Central memory CD8-positive, alpha-beta T cell (primary cell): Measurements from ENCODE around the gene TRIM47.

Experiments
- ATAC-seq: fragments of 150-1000 bp; cut with Tn5 transposase; replicated peaks from 2 replicates; pipeline ENCODE4 v1.10.0; 2022; ENCODE audit warnings: mild to moderate bottlenecking, moderate FRiP score, moderate number of reproducible peaks; ENCODE audit not compliant: poor library complexity, severe bottlenecking; ENCODE audit errors: extremely low read depth
- DNase-seq, 2 donors: peaks; one replicate each; pipeline ENCODE4 v3.0.0; 2021; ENCODE audit warnings: low spot score in 2 of 2
- H3K27ac Mint-ChIP-seq: one replicate; pipeline ENCODE4 v1.8.0; 2022; ENCODE audit warnings: low read depth, mild to moderate bottlenecking, moderate library complexity, mixed read lengths
- H3K27me3 Mint-ChIP-seq: one replicate; pipeline ENCODE4 v1.8.0; 2022; ENCODE audit warnings: mixed read lengths
- H3K36me3 Mint-ChIP-seq: one replicate; pipeline ENCODE4 v1.8.0; 2022; ENCODE audit warnings: mild to moderate bottlenecking, moderate library complexity, mixed read lengths; ENCODE audit not compliant: insufficient read depth
- H3K4me1 Mint-ChIP-seq: one replicate; pipeline ENCODE4 v1.8.0; 2022; ENCODE audit warnings: mixed read lengths
- H3K4me3 Mint-ChIP-seq: one replicate; pipeline ENCODE4 v1.8.0; 2022; ENCODE audit warnings: mild to moderate bottlenecking, moderate library complexity, mixed read lengths
- H3K9me3 Mint-ChIP-seq: one replicate; pipeline ENCODE4 v1.8.0; 2022; ENCODE audit warnings: mixed read lengths

TRIM47 gene

GRCh38 chr17:75901727-75902126, 23.3 kb upstream of the TRIM47 start:
- H3K36me3 Mint-ChIP-seq = peaks cover 32% of the 10 kb centered on the region
- no peak overlapping the region for H3K27ac Mint-ChIP-seq
- H3K4me1 Mint-ChIP-seq = peaks cover 25% of the 10 kb centered on the region

GRCh38 chr17:75900691-75901533, 22.5 kb upstream of the TRIM47 start:
- Mint-ChIP-seq H3K27me3 (no peaks in the 10 kb centered on the region), H3K36me3 (peaks cover 30% of the 10 kb centered on the region), H3K4me1 (peaks cover 27% of the 10 kb centered on the region), H3K9me3 (no peaks in the 10 kb centered on the region), H3K27ac (no peak overlapping the region), H3K4me3 (no peak overlapping the region)
- ATAC-seq = no peak
- DNase-seq = no peak

More at GRCh38 chr17:75901727-75902126, 23.3 kb upstream of the TRIM47 start:
- ATAC-seq = no peak
- H3K27me3 Mint-ChIP-seq = no peaks in the 10 kb centered on the region
- H3K4me3 Mint-ChIP-seq = no peak overlapping the region
- H3K9me3 Mint-ChIP-seq = no peaks in the 10 kb centered on the region
- no peak for DNase-seq

- H3K9me3 Mint-ChIP-seq = no peaks in the 10 kb centered on the region
- no peaks in the 10 kb centered on the region for H3K27me3 Mint-ChIP-seq
- no peak for ATAC-seq
- H3K36me3 Mint-ChIP-seq = peaks cover 31% of the 10 kb centered on the region
- H3K27ac Mint-ChIP-seq = no peak overlapping the region
- H3K4me1 Mint-ChIP-seq = peaks cover 37% of the 10 kb centered on the region
- DNase-seq = no peak
- no peak overlapping the region for H3K4me3 Mint-ChIP-seq
Measured at GRCh38 chr17:75899767-75900468, 21.5 kb upstream of the TRIM47 start.

GRCh38 chr17:75899353-75899752, 21.0 kb upstream of the TRIM47 start:
- ATAC-seq = no peak
- Mint-ChIP-seq H3K4me3 (no peak overlapping the region), H3K27me3 (no peaks in the 10 kb centered on the region), H3K27ac (no peak overlapping the region), H3K4me1 (peaks cover 35% of the 10 kb centered on the region), H3K9me3 (no peaks in the 10 kb centered on the region), H3K36me3 (peaks cover 27% of the 10 kb centered on the region)
- DNase-seq = no peak

GRCh38 chr17:75898791-75899190, 20.4 kb upstream of the TRIM47 start:
- Mint-ChIP-seq H3K27me3 (no peaks in the 10 kb centered on the region), H3K4me1 (peaks cover 35% of the 10 kb centered on the region), H3K27ac (no peak overlapping the region), H3K36me3 (peaks cover 26% of the 10 kb centered on the region), H3K4me3 (peak overlapping the region; percentile 82), H3K9me3 (no peaks in the 10 kb centered on the region)
- no peak for DNase-seq
- no peak for ATAC-seq

GRCh38 chr17:75898065-75898464, 19.7 kb upstream of the TRIM47 start:
- H3K4me3 Mint-ChIP-seq = peak overlapping the region; percentile 82
- no peak for ATAC-seq
- no peaks in the 10 kb centered on the region for H3K27me3 Mint-ChIP-seq
- no peaks in the 10 kb centered on the region for H3K9me3 Mint-ChIP-seq
- peaks cover 38% of the 10 kb centered on the region for H3K4me1 Mint-ChIP-seq
- H3K27ac Mint-ChIP-seq = peak overlapping the region; percentile 41
- no peak for DNase-seq
- H3K36me3 Mint-ChIP-seq = peaks cover 24% of the 10 kb centered on the region

- DNase-seq (no peak), ATAC-seq (no peak)
- H3K27me3 Mint-ChIP-seq = no peaks in the 10 kb centered on the region
- no peaks in the 10 kb centered on the region for H3K9me3 Mint-ChIP-seq
- peak overlapping the region; percentile 82 for H3K4me3 Mint-ChIP-seq
- peaks cover 24% of the 10 kb centered on the region for H3K36me3 Mint-ChIP-seq
- H3K27ac Mint-ChIP-seq = peak overlapping the region; percentile 41
- peaks cover 38% of the 10 kb centered on the region for H3K4me1 Mint-ChIP-seq
Measured at GRCh38 chr17:75897160-75898019, 19.0 kb upstream of the TRIM47 start.

GRCh38 chr17:75896415-75897159, 18.2 kb upstream of the TRIM47 start, which contains the start of gene TRIM65:
Gene TRIM65, minus strand, starts transcription at chr17:75896951. Its CDS starts 14 bp downstream, at chr17:75896937.
- Mint-ChIP-seq H3K36me3 (peaks cover 24% of the 10 kb centered on the region), H3K27ac (peak within 1 kb of the TSS; percentile 92), H3K4me3 (peak within 1 kb of the TSS; percentile 82), H3K4me1 (peaks cover 38% of the 10 kb centered on the region), H3K9me3 (no peaks in the 10 kb centered on the region), H3K27me3 (no peaks in the 10 kb centered on the region)
- DNase-seq (peak; percentile 58 to 62), ATAC-seq (peak; percentile 90)

GRCh38 chr17:75895370-75896155, 17.2 kb upstream of the TRIM47 start:
- Mint-ChIP-seq H3K27me3 (no peaks in the 10 kb centered on the region), H3K4me3 (peak overlapping the region; percentile 82), H3K4me1 (peaks cover 38% of the 10 kb centered on the region), H3K27ac (peak overlapping the region; percentile 92), H3K9me3 (no peaks in the 10 kb centered on the region), H3K36me3 (peaks cover 19% of the 10 kb centered on the region)
- no peak for ATAC-seq
- no peak for DNase-seq

GRCh38 chr17:75894049-75894733, 15.8 kb upstream of the TRIM47 start:
- Mint-ChIP-seq H3K9me3 (no peaks in the 10 kb centered on the region), H3K36me3 (peaks cover 12% of the 10 kb centered on the region), H3K27me3 (no peaks in the 10 kb centered on the region), H3K4me3 (no peak overlapping the region), H3K4me1 (peaks cover 41% of the 10 kb centered on the region), H3K27ac (peak overlapping the region; percentile 73)
- no peak for DNase-seq
- ATAC-seq = no peak
